PC-9 (cell line): ENCODE measurements around the gene PHF20. TPM values are rescaled to one million over a fixed set of nuclear protein-coding genes. Genes with fewer than 3 reads are reported as not detected.

ENCODE experiments used
- BruUV-seq: library from RNA; stranded (reverse); fragments of 400-500 nt; replicated peaks from 2 replicates; lab custom pipeline; 2021; lab: Mats Ljungman, UMichigan
- CTCF ChIA-PET: fragments of 300-600 bp; sonication (Branson Sonifier 250); formaldehyde crosslinking; loops from one replicate; lab custom pipeline; 2022; ENCODE audit warnings: antibody characterized with exemption; lab: Charles Lee
- POLR2A ChIA-PET: fragments of 300-600 bp; sonication (Branson Sonifier 250); formaldehyde crosslinking; loops from one replicate; lab custom pipeline; 2022; ENCODE audit warnings: antibody characterized with exemption; ENCODE audit not compliant: unreplicated experiment; lab: Charles Lee
- DNase-seq, 2 experiments: peaks; one replicate each; pipeline versions ENCODE4 v3.0.0 to v3.0.0-alpha.2; 2015 to 2022; ENCODE audit warnings: mixed read lengths in 1 of 2
- H2AFZ ChIP-seq: fragments of 200-600 bp; sonication (generic); 2 replicates; pipeline ENCODE4 v1.8.1; 2017; ENCODE audit warnings: antibody characterized with exemption
- H3F3A ChIP-seq: fragments of 200-600 bp; sonication (generic); 2 replicates; pipeline ENCODE4 v1.8.1; 2017; ENCODE audit warnings: antibody characterized with exemption, mild to moderate bottlenecking, low read depth; ENCODE audit not compliant: insufficient read depth
- H3K27ac ChIP-seq: fragments of 200-600 bp; sonication (generic); 2 replicates; pipeline ENCODE4 v1.6.1; 2016; ENCODE audit warnings: mixed run types
- H3K27me3 ChIP-seq: fragments of 200-600 bp; sonication (generic); 2 replicates; pipeline ENCODE4 v1.6.1; 2016; ENCODE audit warnings: low read depth, mixed run types; ENCODE audit not compliant: insufficient read depth
- H3K36me3 ChIP-seq: fragments of 200-600 bp; sonication (generic); 2 replicates; pipeline ENCODE4 v1.6.1; 2016; ENCODE audit warnings: low read depth, mixed run types
- H3K4me1 ChIP-seq: fragments of 200-600 bp; sonication (generic); replicated peaks from 2 replicates; pipeline ENCODE4 v1.6.1; 2016; ENCODE audit warnings: mixed run types; ENCODE audit not compliant: insufficient read depth
- H3K4me2 ChIP-seq: fragments of 200-600 bp; sonication (generic); 2 replicates; pipeline ENCODE4 v1.6.1; 2017; ENCODE audit warnings: mixed run types
- H3K4me3 ChIP-seq: fragments of 200-600 bp; sonication (generic); 2 replicates; pipeline ENCODE4 v1.6.1; 2016; ENCODE audit warnings: mixed run types
- H3K79me2 ChIP-seq: fragments of 200-600 bp; sonication (generic); 2 replicates; pipeline ENCODE4 v1.6.1; 2017; ENCODE audit warnings: low read depth, mixed run types
- H3K9me2 ChIP-seq: fragments of 200-600 bp; sonication (generic); 2 replicates; pipeline ENCODE4 v1.8.1; 2017; ENCODE audit warnings: mild to moderate bottlenecking; ENCODE audit not compliant: insufficient read depth
- H3K9me3 ChIP-seq: fragments of 200-600 bp; sonication (generic); 2 replicates; pipeline ENCODE4 v1.8.1; 2016; ENCODE audit warnings: low read depth; ENCODE audit not compliant: insufficient read depth
- H4K20me1 ChIP-seq: fragments of 200-600 bp; sonication (generic); 2 replicates; pipeline ENCODE4 v1.8.1; 2017; ENCODE audit not compliant: insufficient read depth
- CTCF ChIP-seq: fragments of 200-600 bp; sonication (generic); conservative IDR thresholded peaks from 2 replicates; pipeline ENCODE4 v1.6.1; 2017; ENCODE audit warnings: mixed run types, antibody characterized with exemption, mild to moderate bottlenecking, moderate library complexity
- EZH2 ChIP-seq: fragments of 200-600 bp; sonication (generic); IDR thresholded peaks from 2 replicates; pipeline ENCODE4 v1.8.0; 2017; ENCODE audit warnings: antibody characterized with exemption, low read depth
- intact Hi-C: fragments of 100-400 bp; cut with micrococcal nuclease; formaldehyde crosslinking; loops from one replicate; pipeline ENCODE4 v1.10.0; 2022; ENCODE audit not compliant: unreplicated experiment
- total RNA-seq: library from RNA; stranded (reverse); gene quantifications from 2 replicates; pipeline ENCODE4 v1.2.3, GENCODE V29; 2021

The PHF20 gene
- total RNA-seq, 1 experiment from 2014 or later, result 59.8 TPM

GRCh38 chr20:35729836-35730582 is 41.8 kb upstream of the PHF20 start:
- Histone ChIP-seq H3K36me3 (peaks cover 86% of the 10 kb centered on the region), H3K79me2 (peaks cover 97% of the 10 kb centered on the region), H3K9me3 (no peaks in the 10 kb centered on the region), H3F3A (peaks cover 83% of the 10 kb centered on the region), H3K4me2 (no peak overlapping the region), H3K9me2 (no peaks in the 10 kb centered on the region), H3K27ac (no peak overlapping the region), H3K27me3 (no peaks in the 10 kb centered on the region), H2AFZ (no peak overlapping the region), H3K4me3 (no peak overlapping the region), H3K4me1 (peaks cover 11% of the 10 kb centered on the region; the same call in 1 of the 2 replicates), H4K20me1 (peaks cover 98% of the 10 kb centered on the region)
- BruUV-seq, result no TSS peak
- DNase-seq, result no peak
- ChIA-PET CTCF (interaction anchor here (0.7 kb wide), 1 partner anchor 36 kb away, joined by 4 read pairs; no protein-coding TSS in a partner anchor), POLR2A (interaction anchor here (0.7 to 1.0 kb wide), 2 partner anchors 13 to 189 kb away, joined by 4 to 18 read pairs; no protein-coding TSS in a partner anchor)
- intact Hi-C loops, result no loop called here
- TF ChIP-seq CTCF (no peak), EZH2 (no peak)

- H3K27ac ChIP-seq, result no peak overlapping the region
- H4K20me1 ChIP-seq, result peaks cover 98% of the 10 kb centered on the region
- H3K79me2 ChIP-seq, result peaks cover 97% of the 10 kb centered on the region
- ChIA-PET POLR2A (interaction anchor here (0.6 to 1.0 kb wide), 2 partner anchors 12 to 194 kb away, joined by 3 to 18 read pairs; no protein-coding TSS in a partner anchor), CTCF (no interaction called here)
- no peak overlapping the region for H3K4me3 ChIP-seq
- no peaks in the 10 kb centered on the region for H3K9me2 ChIP-seq
- peaks cover 84% of the 10 kb centered on the region for H3F3A ChIP-seq
- no peak overlapping the region for H3K4me2 ChIP-seq
- peaks cover 87% of the 10 kb centered on the region for H3K36me3 ChIP-seq
- intact Hi-C loops, result loop anchor here (1.0 kb wide), 1 partner anchor 8 kb away; no protein-coding TSS in a partner anchor
- DNase-seq, result no peak
- H3K9me3 ChIP-seq, result no peaks in the 10 kb centered on the region
- no TSS peak for BruUV-seq
- peaks cover 19% of the 10 kb centered on the region; the same call in 1 of the 2 replicates for H3K4me1 ChIP-seq
- no peak overlapping the region for H2AFZ ChIP-seq
- TF ChIP-seq EZH2, result no peak
- no peak for TF ChIP-seq CTCF
- no peaks in the 10 kb centered on the region for H3K27me3 ChIP-seq
These were observed 41.0 kb upstream of the PHF20 start for GRCh38 chr20:35730583-35731468.

GRCh38 chr20:35731469-35731788 is 40.4 kb upstream of the PHF20 start:
- no TSS peak for BruUV-seq
- Histone ChIP-seq H3K9me2 (no peaks in the 10 kb centered on the region), H3K79me2 (peaks cover 97% of the 10 kb centered on the region), H3K4me2 (no peak overlapping the region), H3F3A (peaks cover 81% of the 10 kb centered on the region), H3K4me3 (no peak overlapping the region), H2AFZ (no peak overlapping the region), H3K36me3 (peaks cover 87% of the 10 kb centered on the region), H3K9me3 (no peaks in the 10 kb centered on the region), H3K27me3 (no peaks in the 10 kb centered on the region), H3K27ac (no peak overlapping the region), H3K4me1 (peaks cover 22% of the 10 kb centered on the region; the same call in 1 of the 2 replicates), H4K20me1 (peaks cover 98% of the 10 kb centered on the region)
- intact Hi-C loops, result loop anchor here (1.0 kb wide), 1 partner anchor 8 kb away; no protein-coding TSS in a partner anchor
- ChIA-PET CTCF (no interaction called here), POLR2A (interaction anchor here (1.0 kb wide), 1 partner anchor 11 kb away, joined by 18 read pairs; no protein-coding TSS in a partner anchor)
- DNase-seq, result no peak
- TF ChIP-seq EZH2 (no peak), CTCF (no peak)
